Measurements from ENCODE around the gene PFKFB1.

PFKFB1 gene

DNA sequence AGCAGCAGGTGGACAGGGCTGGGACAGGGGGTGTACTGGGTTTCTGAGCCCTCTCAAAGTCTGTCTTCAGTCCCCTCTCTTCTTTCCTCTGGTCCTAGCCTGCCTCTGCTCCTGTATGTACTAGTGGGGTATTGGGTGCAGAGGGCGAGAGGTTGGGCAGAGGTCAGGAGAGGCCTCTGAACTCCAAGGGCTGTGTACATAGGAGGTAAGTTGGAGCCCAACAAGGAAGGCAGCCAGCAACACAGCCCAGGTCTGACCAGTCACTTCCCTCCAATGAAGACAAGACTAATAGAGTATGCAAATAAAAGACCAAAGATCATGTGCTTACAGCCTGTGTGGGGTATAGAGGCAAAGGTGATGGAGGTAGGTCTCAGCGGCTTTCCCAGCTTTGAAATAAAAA lies at the start of gene PFKFB1:
TSS of gene PFKFB1 (minus strand) at position 90 of the 400 bp plus-strand sequence. CDS start 181 bp downstream, outside the sequence.
- DNase-seq = no peak

GRCh38 chrX:55041514-55041913 lies 47.5 kb upstream of the PFKFB1 start:
- no peak for DNase-seq

DNA sequence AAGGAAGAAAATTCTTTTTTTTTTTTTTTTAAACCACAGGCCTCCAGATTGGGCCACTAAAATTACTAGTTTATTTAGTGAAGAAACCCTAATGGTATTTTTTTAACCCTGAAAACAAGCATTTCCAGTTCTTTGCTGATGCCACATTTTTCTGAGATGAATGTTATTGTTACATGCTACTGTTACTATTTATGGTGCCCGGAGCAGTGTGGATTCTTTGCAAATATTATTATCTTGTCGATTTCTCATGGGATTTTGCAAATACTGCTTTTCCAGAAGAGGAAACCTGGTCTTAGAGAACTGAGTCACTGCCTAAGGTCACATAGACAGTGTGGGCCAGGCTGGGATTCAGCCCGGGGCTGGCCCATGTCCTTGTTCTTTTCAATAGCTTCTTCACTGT lies 45.5 kb upstream of the PFKFB1 start:
- no peak for DNase-seq

GRCh38 chrX:55033429-55033828 lies 39.4 kb upstream of the PFKFB1 start:
- DNase-seq = no peak

- DNase-seq = no peak
Measured at GRCh38 chrX:55030271-55031205, 36.5 kb upstream of the PFKFB1 start, which contains the start of gene ALAS2. TSS of gene ALAS2 (minus strand) at chrX:55030977. CDS start at chrX:55026000, 4,977 bp downstream.

GRCh38 chrX:55029291-55029690 lies 35.3 kb upstream of the PFKFB1 start:
- no peak for DNase-seq

- DNase-seq = no peak
Measured at GRCh38 chrX:55028611-55029010, 34.6 kb upstream of the PFKFB1 start.

DNA sequence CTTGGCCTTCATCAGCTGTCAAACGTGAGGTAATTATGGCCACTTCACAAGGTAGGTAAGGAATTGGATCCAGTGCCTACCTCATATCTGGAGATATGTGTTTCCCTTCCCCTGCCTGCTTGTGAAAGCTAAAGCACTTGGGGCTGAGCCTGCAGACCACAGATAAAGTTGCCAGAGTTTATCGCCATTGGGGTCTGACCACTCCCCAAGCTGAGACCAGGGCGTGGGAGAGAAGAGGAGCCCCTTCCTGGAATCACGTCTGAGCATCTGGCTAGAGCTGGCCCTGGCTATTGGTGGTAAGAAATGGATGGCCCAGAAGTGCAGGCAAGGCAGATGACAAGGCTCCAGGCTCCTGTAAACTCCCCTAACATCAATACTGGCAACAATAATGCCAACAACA lies 34.1 kb upstream of the PFKFB1 start:
- DNase-seq = no peak

GRCh38 chrX:55026840-55027239 lies 32.9 kb upstream of the PFKFB1 start:
- DNase-seq = no peak

GRCh38 chrX:55026143-55026542 lies 32.2 kb upstream of the PFKFB1 start:
- no peak for DNase-seq

DNA sequence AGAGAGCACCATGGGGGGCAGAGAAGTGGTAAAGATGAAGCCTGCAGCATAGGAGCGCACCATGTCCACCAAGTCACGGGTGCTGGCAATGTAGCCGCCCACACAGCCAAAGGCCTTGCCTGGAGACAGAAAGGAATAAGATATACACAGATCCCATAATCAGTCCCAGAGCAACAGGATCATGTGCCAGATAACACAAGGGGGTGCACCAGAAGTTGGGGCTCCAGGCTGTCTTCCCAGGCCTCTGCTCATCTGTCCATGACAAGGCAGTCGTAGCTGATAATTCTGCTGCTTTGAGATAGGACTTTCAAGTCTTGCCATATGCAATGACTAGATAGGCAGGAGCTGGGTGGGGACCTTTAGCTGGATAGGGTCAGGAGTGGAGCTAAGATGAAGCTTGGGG lies 20.9 kb upstream of the PFKFB1 start:
- DNase-seq = no peak

- no peak for DNase-seq
Measured at GRCh38 chrX:55011294-55011693, 17.3 kb upstream of the PFKFB1 start.

DNA sequence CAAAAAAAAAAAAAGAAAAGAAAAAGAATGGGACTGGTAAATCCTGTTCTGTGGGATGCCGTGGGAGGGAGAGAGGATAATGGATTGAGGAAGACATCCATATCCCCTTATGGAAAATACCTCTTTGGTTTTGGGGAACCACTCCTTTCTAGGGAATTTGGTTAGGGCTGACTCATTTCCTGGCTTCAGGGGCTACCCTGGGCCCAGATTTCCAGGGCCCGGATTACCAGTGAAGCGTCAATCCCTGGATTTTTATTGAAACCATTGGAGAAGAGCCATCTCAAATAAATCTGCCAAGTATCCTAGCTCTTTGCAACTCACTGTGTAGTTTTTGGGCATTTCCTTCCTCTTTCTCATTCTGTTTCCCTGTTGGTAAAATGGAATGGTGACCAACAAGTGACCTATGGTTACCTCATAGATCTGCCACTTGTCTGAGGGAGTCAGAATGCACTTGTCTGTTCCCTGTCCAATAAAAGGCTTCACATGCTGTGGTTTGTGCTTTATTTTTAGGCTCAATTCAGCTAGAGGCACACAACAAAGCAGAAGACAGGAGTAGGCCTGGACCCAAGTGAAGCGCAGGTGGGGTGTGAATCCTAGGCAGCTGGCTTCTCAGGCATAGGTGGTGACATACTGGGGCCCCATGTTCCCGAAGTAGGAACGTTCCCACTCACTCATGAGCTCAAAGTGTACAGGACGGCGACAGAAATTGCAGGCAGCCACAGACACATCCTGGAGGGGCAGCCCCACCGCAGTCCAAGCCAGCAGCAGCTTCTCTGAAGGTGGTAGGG lies 14.8 kb upstream of the PFKFB1 start:
- DNase-seq = no peak

- no peak for DNase-seq
Measured at GRCh38 chrX:55007656-55008055, 13.7 kb upstream of the PFKFB1 start.

DNA sequence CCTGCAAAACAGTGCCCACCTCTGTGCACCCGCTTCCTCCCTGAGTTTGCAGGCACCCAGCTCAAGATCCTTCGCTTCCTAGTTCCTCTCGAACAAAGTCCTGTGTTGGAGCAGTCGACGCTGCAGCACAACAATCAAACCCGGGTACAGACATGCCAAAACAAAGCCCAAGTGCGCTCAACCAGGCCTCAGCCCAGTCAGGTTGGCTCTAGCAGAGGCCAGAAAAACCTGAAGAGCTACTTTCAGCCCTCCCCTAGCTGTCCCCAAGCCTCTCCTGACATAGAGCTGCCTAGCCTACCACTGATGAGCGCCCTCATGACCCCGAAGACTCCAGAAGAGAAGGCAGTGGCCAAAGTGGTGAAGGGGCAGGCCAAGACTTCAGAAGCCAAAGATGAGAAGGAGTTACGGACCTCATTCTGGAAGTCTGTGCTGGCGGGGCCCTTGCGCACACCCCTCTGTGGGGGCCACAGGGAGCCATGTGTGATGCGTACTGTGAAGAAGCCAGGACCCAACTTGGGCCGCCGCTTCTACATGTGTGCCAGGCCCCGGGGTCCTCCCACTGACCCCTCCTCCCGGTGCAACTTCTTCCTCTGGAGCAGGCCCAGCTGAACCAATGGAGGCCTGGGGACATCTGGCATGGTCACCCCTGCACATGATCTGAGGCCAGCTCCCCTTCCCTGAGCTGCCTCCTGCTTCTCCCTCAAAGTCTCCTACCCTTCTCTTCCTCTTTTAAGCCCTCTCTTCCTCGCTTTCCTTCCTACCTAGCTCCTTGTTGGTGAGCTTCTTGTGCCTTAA lies 13.0 kb upstream of the PFKFB1 start:
- no peak for DNase-seq

GRCh38 chrX:55005256-55005655 lies 11.3 kb upstream of the PFKFB1 start:
- DNase-seq = no peak

- no peak for DNase-seq
Measured at GRCh38 chrX:55004231-55004630, 10.2 kb upstream of the PFKFB1 start.

GRCh38 chrX:54999717-55000598 lies 6.0 kb upstream of the PFKFB1 start, which contains the start of gene APEX2:
TSS of gene APEX2 (plus strand) at chrX:55000363. CDS start at chrX:55000423, 60 bp downstream.
- DNase-seq = peak; percentile 79

GRCh38 chrX:54995621-54996020 lies 1.6 kb upstream of the PFKFB1 start:
- no peak for DNase-seq

GRCh38 chrX:54994668-54995351 lies 822 bp upstream of the PFKFB1 start:
- no peak for DNase-seq
